ENCODE data around the gene VMP1.

Gene VMP1

DNA sequence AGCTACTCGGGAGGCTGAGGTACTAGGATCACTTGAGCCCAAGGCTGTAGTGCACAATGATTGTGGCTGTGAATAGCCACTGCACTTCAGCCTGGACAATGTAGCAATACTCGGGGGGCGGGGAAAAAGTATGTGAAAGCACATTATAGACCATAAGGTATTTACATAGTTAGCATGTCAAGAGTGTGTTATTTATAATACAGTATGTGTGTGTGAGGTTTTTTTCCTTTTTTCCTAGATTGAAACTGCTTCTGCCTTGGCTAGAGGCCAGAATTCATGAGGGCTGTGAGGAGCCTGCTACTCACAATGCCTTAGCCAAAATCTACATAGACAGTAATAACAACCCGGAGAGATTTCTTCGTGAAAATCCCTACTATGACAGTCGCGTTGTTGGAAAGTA lies 30.7 kb upstream of the VMP1 start:
- no peak for TF ChIP-seq ZFX (IDR thresholded peaks at IDR 0.05)
- TF ChIP-seq, protein P1, sequence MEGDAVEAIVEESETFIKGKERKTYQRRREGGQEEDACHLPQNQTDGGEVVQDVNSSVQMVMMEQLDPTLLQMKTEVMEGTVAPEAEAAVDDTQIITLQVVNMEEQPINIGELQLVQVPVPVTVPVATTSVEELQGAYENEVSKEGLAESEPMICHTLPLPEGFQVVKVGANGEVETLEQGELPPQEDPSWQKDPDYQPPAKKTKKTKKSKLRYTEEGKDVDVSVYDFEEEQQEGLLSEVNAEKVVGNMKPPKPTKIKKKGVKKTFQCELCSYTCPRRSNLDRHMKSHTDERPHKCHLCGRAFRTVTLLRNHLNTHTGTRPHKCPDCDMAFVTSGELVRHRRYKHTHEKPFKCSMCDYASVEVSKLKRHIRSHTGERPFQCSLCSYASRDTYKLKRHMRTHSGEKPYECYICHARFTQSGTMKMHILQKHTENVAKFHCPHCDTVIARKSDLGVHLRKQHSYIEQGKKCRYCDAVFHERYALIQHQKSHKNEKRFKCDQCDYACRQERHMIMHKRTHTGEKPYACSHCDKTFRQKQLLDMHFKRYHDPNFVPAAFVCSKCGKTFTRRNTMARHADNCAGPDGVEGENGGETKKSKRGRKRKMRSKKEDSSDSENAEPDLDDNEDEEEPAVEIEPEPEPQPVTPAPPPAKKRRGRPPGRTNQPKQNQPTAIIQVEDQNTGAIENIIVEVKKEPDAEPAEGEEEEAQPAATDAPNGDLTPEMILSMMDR (conservative IDR thresholded peaks at IDR 0.05), result no peak
- H3K27ac ChIP-seq, result no peak overlapping the region

DNA sequence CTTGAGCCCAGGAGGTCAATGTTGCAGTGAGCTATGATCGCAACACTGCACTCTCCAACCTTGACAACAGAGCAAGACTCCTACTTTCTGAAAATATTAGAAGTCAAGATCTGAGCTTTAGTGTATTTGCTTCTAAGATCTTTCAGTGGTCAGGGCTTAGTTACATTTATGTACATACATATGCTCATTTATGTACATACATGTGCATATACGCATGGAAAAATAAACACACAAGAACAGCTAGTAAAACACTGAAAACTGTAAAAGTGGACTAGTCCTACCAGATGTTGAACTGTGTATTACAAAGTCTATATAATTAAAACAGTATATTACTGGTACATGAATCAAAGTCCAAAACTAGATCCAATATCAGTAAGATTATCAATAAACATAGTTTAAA lies 28.5 kb upstream of the VMP1 start:
- TF ChIP-seq ZFX (IDR thresholded peaks at IDR 0.05), result no peak
- TF ChIP-seq, protein P1 (conservative IDR thresholded peaks at IDR 0.05), result no peak

DNA sequence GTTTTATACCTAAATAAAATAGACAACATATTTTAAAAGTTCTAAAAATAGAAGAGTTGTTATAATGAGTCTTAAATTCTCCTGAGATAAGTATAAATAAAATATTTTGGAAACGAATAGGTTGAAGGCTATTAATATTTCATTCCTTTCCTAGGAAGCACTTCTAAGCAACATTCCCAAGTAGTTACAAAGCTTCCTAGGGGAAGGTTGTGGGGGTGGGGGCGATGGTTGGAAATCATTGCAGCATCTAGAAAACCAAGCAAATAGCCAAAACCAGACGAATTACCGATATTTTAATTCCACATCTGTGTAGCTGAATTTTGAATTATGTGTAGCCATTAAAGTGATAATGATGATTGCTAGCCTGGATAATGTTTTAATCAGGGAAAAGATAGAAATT lies 27.1 kb upstream of the VMP1 start:
- no peak for TF ChIP-seq ZFX (IDR thresholded peaks at IDR 0.05)
- TF ChIP-seq, protein P1 (conservative IDR thresholded peaks at IDR 0.05), result no peak

More for the DNA sequence above, 28.5 kb upstream of the VMP1 start:
- peak overlapping the region; percentile 20; the same call in 1 of the 2 replicates for H3K27ac ChIP-seq

DNA sequence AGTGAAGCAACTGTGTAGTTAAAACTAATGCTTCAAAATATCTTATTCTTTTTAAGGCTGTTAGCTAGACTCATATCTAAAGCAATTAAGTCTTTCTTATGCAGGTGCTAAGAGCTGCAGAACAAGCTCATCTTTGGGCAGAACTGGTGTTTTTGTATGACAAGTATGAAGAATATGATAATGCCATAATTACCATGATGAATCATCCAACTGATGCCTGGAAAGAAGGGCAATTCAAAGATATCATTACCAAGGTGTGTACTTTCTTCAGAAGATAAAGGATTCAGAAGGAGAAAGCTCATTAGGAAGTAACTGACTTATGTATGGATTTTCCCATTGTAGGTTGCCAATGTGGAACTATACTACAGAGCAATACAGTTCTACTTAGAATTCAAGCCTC lies 24.2 kb upstream of the VMP1 start:
- no peak overlapping the region for H3K27ac ChIP-seq
- TF ChIP-seq, protein P1 (conservative IDR thresholded peaks at IDR 0.05), result no peak
- no peak for TF ChIP-seq ZFX (IDR thresholded peaks at IDR 0.05)

More for the DNA sequence above, 27.1 kb upstream of the VMP1 start:
- H3K27ac ChIP-seq, result no peak overlapping the region

DNA sequence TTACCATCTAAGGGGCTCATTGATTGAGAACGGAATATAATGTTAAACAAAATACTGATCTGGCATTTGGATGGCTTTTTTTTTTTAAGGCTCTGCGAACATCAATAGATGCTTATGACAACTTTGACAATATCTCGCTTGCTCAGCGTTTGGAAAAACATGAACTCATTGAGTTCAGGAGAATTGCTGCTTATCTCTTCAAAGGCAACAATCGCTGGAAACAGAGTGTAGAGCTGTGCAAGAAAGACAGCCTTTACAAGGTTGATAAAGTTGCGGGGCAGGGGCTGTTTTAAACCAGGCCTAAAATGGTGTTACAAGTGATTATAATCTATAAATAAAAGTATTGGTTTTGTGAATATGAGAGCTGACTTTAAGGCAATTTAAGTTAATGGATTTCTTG lies 22.5 kb upstream of the VMP1 start:
- no peak overlapping the region for H3K27ac ChIP-seq
- no peak for TF ChIP-seq ZFX (IDR thresholded peaks at IDR 0.05)
- TF ChIP-seq, protein P1 (conservative IDR thresholded peaks at IDR 0.05), result no peak

DNA sequence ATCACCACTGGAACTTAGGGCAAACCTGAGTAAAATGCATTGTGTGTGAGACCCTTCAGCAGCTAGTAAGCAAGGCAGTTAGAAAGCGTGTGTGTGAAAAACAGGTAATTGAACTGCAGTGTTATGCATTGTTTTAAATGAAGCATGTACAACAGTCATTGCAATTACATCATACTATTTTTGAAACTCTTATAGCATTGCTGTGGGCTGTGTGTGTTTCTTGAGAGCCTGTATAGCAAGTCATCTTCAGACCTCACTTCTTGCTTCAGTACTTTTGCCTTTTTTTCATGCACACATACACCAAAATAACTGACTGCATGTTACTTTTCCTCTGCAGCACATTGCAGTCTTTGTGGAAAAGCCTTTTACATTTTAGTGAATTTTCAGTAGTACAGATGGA lies 19.4 kb upstream of the VMP1 start:
- TF ChIP-seq, protein P1 (conservative IDR thresholded peaks at IDR 0.05), result no peak
- TF ChIP-seq ZFX (IDR thresholded peaks at IDR 0.05), result no peak
- no peak overlapping the region for H3K27ac ChIP-seq

DNA sequence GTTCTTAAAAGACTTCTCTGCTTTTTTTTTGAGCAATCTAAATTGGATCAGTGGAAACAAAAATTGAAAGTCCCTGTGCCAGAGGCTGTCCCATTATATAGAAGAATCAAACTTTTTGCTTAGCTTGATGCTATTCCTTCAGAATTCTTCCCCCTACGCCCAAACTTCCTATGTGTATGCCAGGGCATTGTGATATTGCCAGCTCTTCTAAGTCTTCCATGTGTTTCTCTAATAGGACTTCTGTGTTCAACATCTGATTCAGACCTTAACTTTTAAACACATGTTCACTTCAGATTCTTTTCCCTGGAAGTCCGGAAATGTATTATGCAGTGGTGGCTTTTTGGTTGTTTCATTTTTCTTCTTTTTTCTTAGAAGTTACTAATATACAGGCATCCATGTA lies 19.0 kb upstream of the VMP1 start:
- TF ChIP-seq, protein P1 (conservative IDR thresholded peaks at IDR 0.05), result no peak
- no peak for TF ChIP-seq ZFX (IDR thresholded peaks at IDR 0.05)
- no peak overlapping the region for H3K27ac ChIP-seq
